Mesodermal cell (in vitro differentiated cells): Measurements from ENCODE around the gene PTPN14. TPM values are rescaled to one million over a fixed set of nuclear protein-coding genes. Genes with fewer than 3 reads are reported as not detected.
"Not testable (repeated sequence)": the region's sequence is repeated elsewhere in the genome, so short reads cannot be mapped to it uniquely, and the experiment has no call there.

Experiments
- H3K27ac ChIP-seq: 2 replicates; pipeline ENCODE4 v1.7.0; 2013; ENCODE audit warnings: mild to moderate bottlenecking, low read depth, low read length, moderate library complexity; ENCODE audit not compliant: severe bottlenecking
- H3K36me3 ChIP-seq: 2 replicates; pipeline ENCODE4 v1.7.1; 2013; ENCODE audit warnings: mild to moderate bottlenecking, low read length, moderate library complexity; ENCODE audit not compliant: control insufficient read depth, insufficient read depth
- H3K4me1 ChIP-seq: one replicate; pipeline ENCODE4 v1.7.1; 2013; ENCODE audit warnings: mild to moderate bottlenecking, low read length; ENCODE audit not compliant: insufficient read depth, control insufficient read depth, poor library complexity, severe bottlenecking
- H3K4me3 ChIP-seq: 2 replicates; pipeline ENCODE4 v1.7.0; 2013; ENCODE audit warnings: low read length, control low read depth, mild to moderate bottlenecking; ENCODE audit not compliant: insufficient read depth, poor library complexity, severe bottlenecking; ENCODE audit errors: extremely low read depth
- H3K9me3 ChIP-seq: 2 replicates; pipeline ENCODE4 v1.7.1; 2013; ENCODE audit warnings: mild to moderate bottlenecking, low read length, moderate library complexity; ENCODE audit not compliant: control insufficient read depth
- WGBS, 2 experiments: methylation state at CpG; one replicate each; pipeline ENCODE4 v1.1.5; 2013; ENCODE audit warnings: missing lambda C conversion rate in 2 of 2; ENCODE audit not compliant: insufficient coverage in 2 of 2; 5-methylcytosine and 5-hydroxymethylcytosine counted together
- polyA plus RNA-seq, 2 experiments: library from polyadenylated mRNA; stranded (reverse); fragments of 50-300 nt; gene quantifications; one replicate each; pipeline ENCODE4 v1.2.3, GENCODE V29; 2013

PTPN14 gene
- 20.3 TPM for polyA plus RNA-seq (2013, experiment 1 of 2)
- 18.1 TPM for polyA plus RNA-seq (2013, experiment 2 of 2)

GRCh38 chr1:214551436-214552173 is at the start of gene PTPN14:
Gene PTPN14 (minus strand): TSS chr1:214551602. CDS start chr1:214464803, 86,799 bp downstream.
- Histone ChIP-seq H3K4me1 (peaks cover 38% of the 10 kb centered on the region), H3K36me3 (peaks cover 6% of the 10 kb centered on the region), H3K4me3 (peak within 1 kb of the TSS; percentile 94), H3K27ac (peak within 1 kb of the TSS; percentile 100), H3K9me3 (no peaks in the 10 kb centered on the region)
- WGBS, 2 experiments = 0% methylated on average over 35 to 62 of the region's 67 CpGs

GRCh38 chr1:214593158-214593557 is 41.8 kb upstream of the PTPN14 start:
- no peaks in the 10 kb centered on the region for H3K36me3 ChIP-seq
- H3K27ac ChIP-seq = no peak overlapping the region
- H3K9me3 ChIP-seq = no peaks in the 10 kb centered on the region

GRCh38 chr1:214591918-214592317 is 40.5 kb upstream of the PTPN14 start:
- not testable (repeated sequence) for H3K9me3 ChIP-seq, H3K4me1 ChIP-seq, H3K36me3 ChIP-seq, H3K27ac ChIP-seq, H3K4me3 ChIP-seq
- 91 to 96% methylated on average over 6 of the region's 8 CpGs for WGBS, 2 experiments

More at GRCh38 chr1:214593158-214593557, 41.8 kb upstream of the PTPN14 start:
- Histone ChIP-seq H3K4me1 (no peaks in the 10 kb centered on the region), H3K4me3 (no peak overlapping the region)

GRCh38 chr1:214590696-214591095 is 39.3 kb upstream of the PTPN14 start:
- WGBS, 2 experiments = 97% methylated on average over 2 to 3 of the region's 5 CpGs
- Histone ChIP-seq H3K9me3 (no peaks in the 10 kb centered on the region), H3K36me3 (no peaks in the 10 kb centered on the region), H3K27ac (no peak overlapping the region), H3K4me3 (no peak overlapping the region), H3K4me1 (no peaks in the 10 kb centered on the region)

- 89 to 94% methylated on average over 4 of the region's 4 CpGs for WGBS, 2 experiments
- H3K27ac ChIP-seq = no peak overlapping the region
- no peaks in the 10 kb centered on the region for H3K9me3 ChIP-seq
- H3K4me1 ChIP-seq = no peaks in the 10 kb centered on the region
- H3K36me3 ChIP-seq = no peaks in the 10 kb centered on the region
- H3K4me3 ChIP-seq = no peak overlapping the region
Measured at GRCh38 chr1:214588963-214589597, 37.7 kb upstream of the PTPN14 start.

- no peak overlapping the region for H3K4me3 ChIP-seq
- no peaks in the 10 kb centered on the region for H3K36me3 ChIP-seq
- no peak overlapping the region for H3K27ac ChIP-seq
- no peaks in the 10 kb centered on the region for H3K9me3 ChIP-seq
- WGBS, 2 experiments = 100% methylated on average over 1 of the region's 5 CpGs; no CpG with 5 or more reads in 1 of the 2 experiments
- peaks cover 1% of the 10 kb centered on the region for H3K4me1 ChIP-seq
Measured at GRCh38 chr1:214587165-214587564, 35.8 kb upstream of the PTPN14 start.

GRCh38 chr1:214586621-214587020 is 35.2 kb upstream of the PTPN14 start:
- H3K4me1 ChIP-seq = peaks cover 7% of the 10 kb centered on the region
- H3K9me3 ChIP-seq = no peaks in the 10 kb centered on the region
- 70 to 83% methylated on average over 2 of the region's 3 CpGs for WGBS, 2 experiments
- H3K4me3 ChIP-seq = no peak overlapping the region
- H3K27ac ChIP-seq = no peak overlapping the region
- no peaks in the 10 kb centered on the region for H3K36me3 ChIP-seq

- no peak overlapping the region for H3K27ac ChIP-seq
- H3K36me3 ChIP-seq = no peaks in the 10 kb centered on the region
- peaks cover 10% of the 10 kb centered on the region for H3K4me1 ChIP-seq
- WGBS, 2 experiments = no CpG with 5 or more reads among the region's 1 CpG
- no peak overlapping the region for H3K4me3 ChIP-seq
- H3K9me3 ChIP-seq = no peaks in the 10 kb centered on the region
Measured at GRCh38 chr1:214584805-214585766, 33.7 kb upstream of the PTPN14 start.

- WGBS, 2 experiments = 88 to 100% methylated on average over 1 to 2 of the region's 7 CpGs
- no peaks in the 10 kb centered on the region for H3K9me3 ChIP-seq
- H3K36me3 ChIP-seq = no peaks in the 10 kb centered on the region
- no peak overlapping the region for H3K4me3 ChIP-seq
- H3K27ac ChIP-seq = no peak overlapping the region
- peaks cover 10% of the 10 kb centered on the region for H3K4me1 ChIP-seq
Measured at GRCh38 chr1:214583824-214584554, 32.6 kb upstream of the PTPN14 start.

GRCh38 chr1:214583113-214583512 is 31.7 kb upstream of the PTPN14 start:
- no peaks in the 10 kb centered on the region for H3K9me3 ChIP-seq
- peaks cover 10% of the 10 kb centered on the region for H3K4me1 ChIP-seq
- no peak overlapping the region for H3K4me3 ChIP-seq
- H3K36me3 ChIP-seq = no peaks in the 10 kb centered on the region
- WGBS, 2 experiments = 89 to 94% methylated on average over 4 to 5 of the region's 6 CpGs
- H3K27ac ChIP-seq = no peak overlapping the region
